Fibroblast of mammary gland (primary cell): ENCODE results near the gene USP2.

Experiments used
- DNase-seq: peaks from one replicate; pipeline ENCODE4 v3.0.0-alpha.2; 2010; ENCODE audit warnings: low read depth
- H3K4me3 ChIP-seq: 2 replicates; pipeline ENCODE4 v1.5.1; 2011; ENCODE audit warnings: low read depth, mild to moderate bottlenecking, low read length, moderate library complexity; ENCODE audit not compliant: control insufficient read depth
- CTCF ChIP-seq: conservative IDR thresholded peaks from 2 replicates; pipeline ENCODE4 v1.5.1; 2011; ENCODE audit warnings: low read depth, low read length, inconsistent platforms; ENCODE audit not compliant: control insufficient read depth, insufficient read depth

Gene USP2

GRCh38 chr11:119403021-119403420 is 21.5 kb upstream of the USP2 start:
- H3K4me3 ChIP-seq = no peak overlapping the region

GRCh38 chr11:119402470-119402869 is 21.0 kb upstream of the USP2 start:
- no peak for TF ChIP-seq CTCF
- H3K4me3 ChIP-seq = no peak overlapping the region
- DNase-seq = no peak

More at GRCh38 chr11:119403021-119403420, 21.5 kb upstream of the USP2 start:
- no peak for TF ChIP-seq CTCF
- DNase-seq = no peak

GRCh38 chr11:119400860-119401259 is 19.4 kb upstream of the USP2 start:
- DNase-seq = no peak
- no peak overlapping the region for H3K4me3 ChIP-seq
- TF ChIP-seq CTCF = no peak

DNA sequence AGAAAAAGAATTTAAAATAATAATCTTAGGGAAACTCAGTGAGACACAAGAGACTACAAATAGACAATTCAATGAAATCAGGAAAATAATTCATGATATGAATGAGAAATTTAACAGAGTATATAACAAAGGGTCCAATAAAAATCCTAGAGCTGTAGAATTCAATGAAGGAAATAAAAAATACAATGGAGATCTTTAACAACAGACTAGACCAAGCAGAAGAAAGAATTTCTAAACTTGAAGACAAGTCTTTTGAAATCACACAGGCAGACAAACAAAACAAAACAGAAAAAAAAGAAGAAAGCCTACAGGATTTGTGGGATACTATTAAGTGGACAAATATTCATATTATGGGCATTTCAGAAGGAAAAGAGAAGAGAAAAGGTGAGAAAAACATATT is 16.2 kb upstream of the USP2 start:
- TF ChIP-seq CTCF = no peak
- no peak for DNase-seq
- H3K4me3 ChIP-seq = no peak overlapping the region

GRCh38 chr11:119396835-119397234 is 15.3 kb upstream of the USP2 start:
- TF ChIP-seq CTCF = no peak
- DNase-seq = no peak

DNA sequence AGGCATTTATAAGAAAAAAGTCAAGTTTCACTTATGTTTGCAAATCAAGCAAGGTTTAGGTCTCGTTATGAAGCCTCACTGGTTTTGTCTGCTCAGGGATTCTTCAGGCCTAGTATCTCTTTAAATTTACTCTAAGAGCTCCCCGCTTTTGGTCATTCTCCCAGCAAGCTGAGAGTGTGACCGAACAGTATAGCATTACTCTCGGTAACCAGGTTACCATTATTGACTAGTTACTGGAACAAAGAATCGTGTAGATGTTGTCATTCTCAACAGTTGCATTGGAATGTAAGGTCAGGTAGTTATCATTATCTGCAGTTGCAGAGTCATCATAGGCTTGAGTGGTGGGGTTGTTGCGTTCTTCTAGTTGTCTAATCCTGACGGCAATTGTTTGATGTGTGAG is 9.8 kb upstream of the USP2 start:
- TF ChIP-seq CTCF = no peak
- no peak for DNase-seq
- no peak overlapping the region for H3K4me3 ChIP-seq

More at GRCh38 chr11:119396835-119397234, 15.3 kb upstream of the USP2 start:
- no peak overlapping the region for H3K4me3 ChIP-seq

- no peak for DNase-seq
- no peak overlapping the region for H3K4me3 ChIP-seq
- peak; percentile 44 for TF ChIP-seq CTCF
Measured at GRCh38 chr11:119389611-119390254, 8.2 kb upstream of the USP2 start.
